Endothelial cell of umbilical vein (primary cell): ENCODE results near the gene TRPM3. TPM values are rescaled to one million over a fixed set of nuclear protein-coding genes. Genes with fewer than 3 reads are reported as not detected.

ENCODE experiments used
- BruUV-seq: library from RNA; stranded (reverse); fragments of 400-500 nt; replicated peaks from 2 replicates; lab custom pipeline; 2021; lab: Mats Ljungman, UMichigan
- CTCF ChIA-PET: fragments of 300-600, 350-600 bp; sonication (Branson Sonifier 250); formaldehyde crosslinking; loops from one replicate; lab custom pipeline; 2021; ENCODE audit warnings: antibody characterized with exemption, inconsistent platforms; lab: Charles Lee
- POLR2A ChIA-PET: fragments of 300-600, 350-600 bp; sonication (Branson Sonifier 250); formaldehyde crosslinking; loops from one replicate; lab custom pipeline; 2021; ENCODE audit warnings: antibody characterized with exemption, inconsistent platforms; lab: Charles Lee
- DNase-seq: peaks from one replicate; pipeline ENCODE4 v3.0.0-alpha.2; 2011; ENCODE audit warnings: low read depth, low spot score
- FAIRE-seq: peaks from 2 replicates; lab custom pipeline; 2011; peaks lifted over from hg19 to GRCh38; lab: Jason Lieb, UNC
- H2AFZ ChIP-seq: 2 replicates; pipeline ENCODE4 v1.6.0; 2012; ENCODE audit warnings: low read depth, low read length, control low read depth, inconsistent platforms
- H3K27ac ChIP-seq: 2 replicates; pipeline ENCODE4 v1.5.1; 2011; ENCODE audit warnings: low read depth, mild to moderate bottlenecking, control low read depth, low read length, moderate library complexity; ENCODE audit not compliant: insufficient read depth
- H3K27me3 ChIP-seq, 2 experiments: 2 replicates each; pipeline versions ENCODE4 v1.6.0 to v1.6.1; 2011; ENCODE audit warnings: low read length in 2 of 2, mixed read lengths in 1 of 2; ENCODE audit not compliant: control insufficient read depth in 2 of 2, insufficient read depth in 2 of 2
- H3K36me3 ChIP-seq, 2 experiments: 2 replicates in 1 of 2; 3 replicates in 1 of 2; pipeline ENCODE4 v1.5.1; 2011; ENCODE audit warnings: low read length in 2 of 2, mild to moderate bottlenecking in 1 of 2, moderate library complexity in 1 of 2; ENCODE audit not compliant: control insufficient read depth in 2 of 2, insufficient read depth in 2 of 2; ENCODE audit errors: extremely low read depth in 1 of 2
- H3K4me1 ChIP-seq: 3 replicates; pipeline ENCODE4 v1.5.1; 2011; ENCODE audit warnings: mild to moderate bottlenecking, low read length; ENCODE audit not compliant: control insufficient read depth, insufficient read depth; ENCODE audit errors: extremely low read depth
- H3K4me2 ChIP-seq: 2 replicates; pipeline ENCODE4 v1.6.1; 2011; ENCODE audit warnings: low read length, control low read depth, mixed read lengths; ENCODE audit not compliant: insufficient read depth
- H3K4me3 ChIP-seq, 3 experiments: fragments of 200-600 bp in 1 of 3; sonication (generic), shearing (Covaris generic) in 1 of 3; replicated peaks in 1 of 3; 2 replicates each; pipeline ENCODE4 v1.5.1; 2011 to 2016; ENCODE audit warnings: control low read depth in 3 of 3, low read length in 3 of 3, mild to moderate bottlenecking in 2 of 3, inconsistent platforms in 1 of 3, low read depth in 1 of 3, moderate library complexity in 1 of 3; ENCODE audit not compliant: insufficient read depth in 1 of 3
- H3K79me2 ChIP-seq: 2 replicates; pipeline ENCODE4 v1.6.0; 2012; ENCODE audit warnings: low read length, inconsistent platforms; ENCODE audit not compliant: control insufficient read depth, insufficient read depth
- H3K9ac ChIP-seq: replicated peaks from 2 replicates; pipeline ENCODE3; 2011; ENCODE audit warnings: low read length, control low read depth; ENCODE audit not compliant: insufficient read depth; ENCODE audit errors: extremely low read depth
- H3K9me1 ChIP-seq: replicated peaks from 3 replicates; pipeline ENCODE4 v1.6.0; 2011; ENCODE audit warnings: mild to moderate bottlenecking, low read length; ENCODE audit not compliant: control insufficient read depth, insufficient read depth; ENCODE audit errors: extremely low read depth
- H3K9me3 ChIP-seq: replicated peaks from 2 replicates; pipeline ENCODE4 v1.5.1; 2012; ENCODE audit warnings: low read length, inconsistent platforms; ENCODE audit not compliant: control insufficient read depth, insufficient read depth
- H4K20me1 ChIP-seq: replicated peaks from 2 replicates; pipeline ENCODE3; 2011; ENCODE audit warnings: mild to moderate bottlenecking, low read length; ENCODE audit not compliant: control insufficient read depth, insufficient read depth; ENCODE audit errors: extremely low read depth
- EZH2 ChIP-seq: IDR thresholded peaks from 2 replicates; pipeline ENCODE4 v1.6.1; 2012; ENCODE audit warnings: borderline replicate concordance, low read depth, mild to moderate bottlenecking, moderate library complexity, low read length, inconsistent platforms; ENCODE audit not compliant: severe bottlenecking
- FOS ChIP-seq: IDR thresholded peaks from 2 replicates; pipeline ENCODE4 v1.6.1; 2011; ENCODE audit warnings: mild to moderate bottlenecking, low read length, moderate library complexity, borderline replicate concordance; ENCODE audit not compliant: insufficient read depth
- GATA2 ChIP-seq: IDR thresholded peaks from 2 replicates; pipeline ENCODE4 v1.7.0; 2011; ENCODE audit warnings: low read depth, mild to moderate bottlenecking, moderate library complexity, mixed read lengths, low read length; ENCODE audit not compliant: insufficient read length, insufficient read depth
- JUN ChIP-seq: IDR thresholded peaks from 2 replicates; pipeline ENCODE4 v1.6.1; 2011; ENCODE audit warnings: borderline replicate concordance, low read depth; ENCODE audit not compliant: insufficient read length, insufficient read depth
- MYC ChIP-seq: IDR thresholded peaks from one replicate; pipeline ENCODE4 v1.6.1; 2011; ENCODE audit warnings: mild to moderate bottlenecking, low read depth, low read length
- POLR2A ChIP-seq: IDR thresholded peaks from 2 replicates; pipeline ENCODE4 v1.6.1; 2012; ENCODE audit warnings: low read depth, mild to moderate bottlenecking, control low read depth, low read length
- POLR2AphosphoS5 ChIP-seq: IDR thresholded peaks from 2 replicates; pipeline ENCODE4 v1.6.1; 2012; ENCODE audit warnings: low read depth, mild to moderate bottlenecking, control low read depth, low read length, moderate library complexity; ENCODE audit not compliant: insufficient read depth
- dilution Hi-C: fragments of 300-500 bp; cut with MboI; formaldehyde crosslinking; loops from one replicate; pipeline ENCODE4 v1.15.0; 2019; ENCODE audit warnings: low sequenced_read_pairs; ENCODE audit not compliant: extremely low pct_ligation_motif_present
- intact Hi-C: fragments of 100-400 bp; cut with micrococcal nuclease; formaldehyde crosslinking; loops from one replicate; pipeline ENCODE4 v1.10.0; 2022
- polyA plus RNA-seq, 4 experiments: library from polyadenylated mRNA; depleted of rRNA in 3 of 4; stranded (reverse) in 3 of 4; unstranded in 1 of 4; fragments of >200 nt; gene quantifications; 2 replicates each; pipeline versions ENCODE4 v1.2.1 to v1.2.3, GENCODE V29; 2011 to 2012; ENCODE audit warnings: missing spikeins in 1 of 4
- total RNA-seq: library from RNA; stranded (reverse); gene quantifications from 2 replicates; pipeline ENCODE4 v1.2.3, GENCODE V29; 2021
- TF ChIP-seq, protein P1 (sequence below): IDR thresholded peaks from 2 replicates; pipeline ENCODE4 v1.6.1; 2011; ENCODE audit not compliant: insufficient read depth, insufficient read length
- TF ChIP-seq, protein P2 (sequence below), 2 donors: IDR thresholded peaks; 1 replicate in 1 of 2; 2 replicates in 1 of 2; pipeline ENCODE4 v1.5.1; 2011; ENCODE audit warnings: low read length in 2 of 2, mild to moderate bottlenecking in 2 of 2, moderate library complexity in 2 of 2, control low read depth in 1 of 2, inconsistent platforms in 1 of 2, low read depth in 1 of 2; ENCODE audit not compliant: insufficient read depth in 1 of 2; ENCODE audit errors: extremely low read depth in 1 of 2

TRPM3 gene
- total and polyA plus RNA-seq, 2 donors (not counting 3 experiments of a cell fraction or from before 2014, with no cell fraction given), result 0.17 to 0.33 TPM

DNA sequence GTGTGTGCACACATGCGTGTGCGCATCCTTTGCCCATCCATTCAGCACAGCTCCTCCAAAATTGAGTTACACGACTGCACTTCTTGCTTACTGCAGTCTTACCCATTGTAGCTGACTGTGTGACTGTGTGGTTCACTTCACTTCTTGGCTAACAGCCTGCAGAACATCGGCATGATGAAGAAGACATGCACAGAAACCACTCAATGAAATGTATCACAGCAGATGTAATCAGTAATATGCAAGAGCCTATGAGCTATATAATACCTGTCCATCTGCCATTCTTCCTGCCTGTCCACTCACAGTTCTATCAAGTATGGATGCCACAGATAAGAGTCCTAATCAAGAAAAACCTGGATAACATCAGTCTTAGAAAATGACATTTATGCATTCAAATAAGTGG lies 83.9 kb downstream of the TRPM3 start:
- BruUV-seq, result no TSS peak
- Histone ChIP-seq H3K9me1 (peaks cover 2% of the 10 kb centered on the region), H3K9ac (no peak overlapping the region), H3K27ac (no peak overlapping the region), H3K4me1 (no peaks in the 10 kb centered on the region), H3K36me3 (no peaks in the 10 kb centered on the region), H3K4me2 (no peak overlapping the region), H3K27me3 (peaks cover 2 to 8% of the 10 kb centered on the region in 2 experiments), H4K20me1 (no peaks in the 10 kb centered on the region), H3K9me3 (no peaks in the 10 kb centered on the region), H3K4me3 (no peak overlapping the region), H2AFZ (no peak overlapping the region), H3K79me2 (no peaks in the 10 kb centered on the region)
- TF ChIP-seq, protein P1, sequence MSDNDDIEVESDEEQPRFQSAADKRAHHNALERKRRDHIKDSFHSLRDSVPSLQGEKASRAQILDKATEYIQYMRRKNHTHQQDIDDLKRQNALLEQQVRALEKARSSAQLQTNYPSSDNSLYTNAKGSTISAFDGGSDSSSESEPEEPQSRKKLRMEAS, result no peak
- TF ChIP-seq EZH2 (no peak), JUN (no peak), MYC (no peak), FOS (no peak), POLR2AphosphoS5 (no peak), POLR2A (no peak), GATA2 (no peak)
- TF ChIP-seq, protein P2, sequence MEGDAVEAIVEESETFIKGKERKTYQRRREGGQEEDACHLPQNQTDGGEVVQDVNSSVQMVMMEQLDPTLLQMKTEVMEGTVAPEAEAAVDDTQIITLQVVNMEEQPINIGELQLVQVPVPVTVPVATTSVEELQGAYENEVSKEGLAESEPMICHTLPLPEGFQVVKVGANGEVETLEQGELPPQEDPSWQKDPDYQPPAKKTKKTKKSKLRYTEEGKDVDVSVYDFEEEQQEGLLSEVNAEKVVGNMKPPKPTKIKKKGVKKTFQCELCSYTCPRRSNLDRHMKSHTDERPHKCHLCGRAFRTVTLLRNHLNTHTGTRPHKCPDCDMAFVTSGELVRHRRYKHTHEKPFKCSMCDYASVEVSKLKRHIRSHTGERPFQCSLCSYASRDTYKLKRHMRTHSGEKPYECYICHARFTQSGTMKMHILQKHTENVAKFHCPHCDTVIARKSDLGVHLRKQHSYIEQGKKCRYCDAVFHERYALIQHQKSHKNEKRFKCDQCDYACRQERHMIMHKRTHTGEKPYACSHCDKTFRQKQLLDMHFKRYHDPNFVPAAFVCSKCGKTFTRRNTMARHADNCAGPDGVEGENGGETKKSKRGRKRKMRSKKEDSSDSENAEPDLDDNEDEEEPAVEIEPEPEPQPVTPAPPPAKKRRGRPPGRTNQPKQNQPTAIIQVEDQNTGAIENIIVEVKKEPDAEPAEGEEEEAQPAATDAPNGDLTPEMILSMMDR (IDR thresholded peaks at IDR 0.05; ENCODE audit: extremely low read depth in 1 of 2, insufficient read depth in 1 of 2, low read depth in 1 of 2, low read length in 2 of 2), result no peak
- intact Hi-C loops, result no loop called here
- ChIA-PET CTCF (interaction anchor here (1.1 kb wide), 1 partner anchor 113 kb away, joined by 3 read pairs; no protein-coding TSS in a partner anchor), POLR2A (no interaction called here)
- FAIRE-seq (no peak), DNase-seq (no peak)
- dilution Hi-C loops, result no loop called here
